ENCODE data around the gene PRDM11. TPM values are rescaled to one million over a fixed set of nuclear protein-coding genes. Genes with fewer than 3 reads are reported as not detected.
A peak's percentile ranks its signal among the peaks of the same experiment; 100 is the strongest.

Gene PRDM11
- total RNA-seq, 1 donor from 2014 or later = 7.9 TPM

GRCh38 chr11:45141631-45142030 is 4.8 kb upstream of the PRDM11 start:
- no peak for DNase-seq (ENCODE audit: low read depth in 2 of 2)

- no peak for DNase-seq (ENCODE audit: low read depth in 2 of 2)
Observed at GRCh38 chr11:45142241-45143055, 4.0 kb upstream of the PRDM11 start.

DNA sequence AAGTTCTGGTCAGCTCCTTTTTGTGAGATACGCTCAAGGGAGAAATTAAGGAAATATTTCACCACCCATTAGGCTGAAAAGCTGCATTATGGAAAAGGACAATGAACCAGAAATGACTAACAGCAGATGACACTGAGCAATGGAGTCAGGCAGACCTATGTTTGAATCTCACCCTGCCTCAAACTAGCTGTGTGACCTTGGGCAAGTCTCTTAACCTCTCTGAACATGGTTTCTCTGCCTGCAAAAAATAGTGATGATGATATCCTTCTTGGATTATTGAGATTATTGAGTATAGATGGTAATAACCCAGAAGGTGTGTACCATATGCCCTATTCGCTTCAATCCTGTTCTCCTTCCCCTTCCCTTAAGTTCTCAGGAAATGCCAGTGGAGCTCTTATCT is 2.9 kb upstream of the PRDM11 start:
- no peak for DNase-seq (ENCODE audit: low read depth in 2 of 2)

- DNase-seq (ENCODE audit: low read depth in 2 of 2) = no peak
Observed at GRCh38 chr11:45144126-45145082, 2.0 kb upstream of the PRDM11 start.

- no peak for DNase-seq (ENCODE audit: low read depth in 2 of 2)
Observed at GRCh38 chr11:45145083-45145378, 1.4 kb upstream of the PRDM11 start.

DNA sequence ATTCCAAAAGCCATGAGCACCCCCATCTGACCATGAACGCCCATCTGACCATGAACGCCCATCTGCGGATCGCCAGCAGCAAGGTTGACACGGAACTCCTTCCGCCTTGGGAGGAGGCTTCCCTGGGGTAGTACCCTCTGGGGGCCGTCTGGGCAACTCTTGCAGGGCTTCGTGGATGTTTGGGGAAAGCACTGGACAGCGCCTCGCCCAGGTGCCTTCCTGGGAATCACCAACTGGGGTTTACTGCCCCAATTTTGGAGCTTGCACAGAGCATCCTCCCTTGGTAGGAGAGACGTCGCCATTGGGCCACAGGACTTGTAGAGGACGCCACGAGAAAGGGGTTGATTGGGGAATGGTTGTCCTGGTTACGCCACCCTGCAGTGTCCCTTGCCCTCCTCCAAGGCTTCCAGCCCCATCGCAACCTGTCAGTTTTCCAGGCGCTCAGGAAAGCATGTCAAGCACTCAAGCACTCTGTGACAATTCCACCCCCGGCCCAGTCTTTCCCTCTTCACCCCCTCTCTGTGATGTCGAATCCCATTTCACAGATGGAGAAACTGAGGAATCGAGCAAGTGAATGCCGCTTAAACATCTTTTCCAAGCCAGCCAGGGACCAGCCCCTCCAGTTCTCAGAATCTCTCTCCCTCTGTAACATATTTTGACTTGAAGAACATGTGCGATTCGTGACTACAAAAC is 914 bp upstream of the PRDM11 start:
- peak; percentile 29 to 47 for DNase-seq (ENCODE audit: low read depth in 2 of 2)

- DNase-seq (ENCODE audit: low read depth in 2 of 2) = peak; percentile 96 to 97
Observed at GRCh38 chr11:45147017-45147728, 734 bp downstream of the PRDM11 start.

DNA sequence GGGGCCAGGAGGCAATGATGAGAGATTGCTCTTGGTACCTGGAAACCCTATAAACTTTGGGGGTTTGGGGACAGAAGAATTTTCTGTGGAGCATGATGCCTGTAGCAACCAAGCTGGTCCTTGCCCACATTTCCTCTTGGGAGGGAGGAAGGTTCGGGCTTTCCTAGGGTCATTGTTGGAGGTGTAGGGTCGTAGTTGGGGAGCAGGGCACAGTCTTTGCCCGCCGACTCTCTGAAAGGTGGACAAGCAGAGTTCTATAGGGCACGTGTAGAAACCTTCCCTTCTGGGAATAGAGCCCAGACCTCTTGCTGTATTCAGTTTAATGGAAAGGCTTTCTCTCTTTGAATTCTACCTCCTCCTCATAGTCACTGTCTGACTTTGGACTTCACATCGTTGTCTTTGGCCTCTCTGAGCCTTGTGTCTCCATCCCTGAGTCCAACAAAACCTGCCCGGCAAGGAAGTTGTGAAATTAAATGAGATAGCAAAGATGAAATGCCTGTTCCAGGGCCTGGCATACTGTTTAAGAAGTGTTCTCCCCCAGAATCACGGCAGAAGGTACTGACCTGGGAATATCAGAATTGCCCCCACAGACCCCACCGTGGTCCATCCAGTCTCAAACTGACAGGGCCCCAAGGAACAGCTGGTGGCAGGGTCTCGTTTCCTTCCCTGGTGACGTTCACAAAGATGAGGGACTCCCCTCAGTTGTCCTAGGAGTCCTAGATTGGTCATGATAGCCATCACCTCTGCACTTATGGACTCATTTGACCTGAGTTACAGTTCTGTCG is 1.6 kb downstream of the PRDM11 start:
- DNase-seq (ENCODE audit: low read depth in 2 of 2) = no peak

DNA sequence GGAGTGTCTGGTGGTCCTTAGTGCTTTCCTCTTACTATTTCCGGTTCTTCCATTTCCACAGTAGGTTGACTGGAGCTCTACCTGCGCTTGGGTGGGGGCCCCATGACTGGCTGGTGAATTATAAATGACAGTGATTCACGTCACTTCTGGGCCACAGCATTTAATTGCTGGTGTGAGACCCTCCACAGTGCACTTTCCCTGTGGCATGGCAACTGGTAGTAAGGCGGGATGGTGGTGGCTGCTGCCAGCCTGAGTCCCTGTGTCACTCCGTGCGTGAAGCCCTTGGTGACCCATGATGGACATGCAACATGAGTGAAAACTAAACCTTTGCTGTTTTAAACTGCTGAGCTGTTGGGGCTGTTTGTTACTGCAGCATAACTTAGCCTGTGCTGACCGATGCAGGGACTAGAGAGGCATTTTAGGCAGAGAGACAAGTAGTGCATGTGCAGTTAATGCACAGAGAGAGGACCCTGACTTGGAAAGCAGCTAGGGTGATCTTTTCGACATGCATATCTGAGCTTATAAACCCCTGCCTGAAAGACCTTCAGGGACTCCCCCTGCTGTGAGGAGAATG is 3.1 kb downstream of the PRDM11 start:
- DNase-seq (ENCODE audit: low read depth in 2 of 2) = no peak

- no peak for DNase-seq (ENCODE audit: low read depth in 2 of 2)
Observed at GRCh38 chr11:45150301-45150700, 3.9 kb downstream of the PRDM11 start.

DNA sequence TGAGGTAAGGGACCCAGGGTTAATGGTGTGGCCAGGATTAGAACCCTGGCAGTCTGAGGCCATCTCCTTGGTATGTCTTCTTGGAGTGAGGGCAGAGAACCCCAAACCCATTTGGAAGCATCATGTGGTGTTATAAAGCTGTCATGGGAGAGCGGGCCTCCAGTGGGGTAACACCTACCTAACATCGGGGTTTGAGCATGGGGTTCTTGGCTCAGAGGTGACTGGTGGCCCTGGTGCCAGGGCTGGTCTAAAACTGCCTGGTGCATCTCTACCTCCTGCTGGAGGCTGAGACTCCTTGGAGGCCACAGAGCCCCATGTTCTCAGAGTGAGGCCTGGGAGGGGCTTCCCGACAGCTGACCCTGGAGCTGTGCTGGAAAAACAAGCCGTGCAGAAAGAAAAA is 4.5 kb downstream of the PRDM11 start:
- DNase-seq (ENCODE audit: low read depth in 2 of 2) = no peak

DNA sequence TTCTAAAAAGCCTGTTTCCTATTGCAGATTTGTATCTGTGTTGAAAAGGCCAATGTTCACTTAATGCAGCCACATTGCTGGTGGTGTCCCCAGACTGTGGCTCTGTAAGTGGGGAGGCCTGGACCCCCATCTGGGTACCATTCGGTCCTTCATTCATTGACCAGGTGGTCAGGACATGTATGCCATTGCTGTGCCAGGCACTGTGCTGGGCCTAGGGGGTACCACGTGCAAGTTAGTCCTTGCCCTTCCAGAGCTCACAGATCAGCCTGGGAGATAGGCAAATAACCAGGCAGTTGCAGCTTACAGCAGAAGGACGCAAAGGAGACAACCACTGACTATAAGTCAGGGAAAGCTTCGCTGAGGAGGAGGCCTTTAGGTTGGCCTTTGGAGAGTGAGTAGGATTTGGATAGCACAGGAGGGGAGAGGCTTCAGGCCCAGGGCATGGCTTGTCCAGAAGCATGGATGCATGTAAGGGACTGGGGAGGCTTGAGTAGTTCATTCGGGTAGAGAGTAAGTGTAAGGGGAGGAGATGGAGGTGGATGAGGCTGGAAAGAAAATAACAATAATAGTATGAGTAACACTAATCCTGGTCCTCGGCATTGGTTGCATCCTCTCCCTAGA is 5.0 kb downstream of the PRDM11 start:
- DNase-seq (ENCODE audit: low read depth in 2 of 2) = no peak

DNA sequence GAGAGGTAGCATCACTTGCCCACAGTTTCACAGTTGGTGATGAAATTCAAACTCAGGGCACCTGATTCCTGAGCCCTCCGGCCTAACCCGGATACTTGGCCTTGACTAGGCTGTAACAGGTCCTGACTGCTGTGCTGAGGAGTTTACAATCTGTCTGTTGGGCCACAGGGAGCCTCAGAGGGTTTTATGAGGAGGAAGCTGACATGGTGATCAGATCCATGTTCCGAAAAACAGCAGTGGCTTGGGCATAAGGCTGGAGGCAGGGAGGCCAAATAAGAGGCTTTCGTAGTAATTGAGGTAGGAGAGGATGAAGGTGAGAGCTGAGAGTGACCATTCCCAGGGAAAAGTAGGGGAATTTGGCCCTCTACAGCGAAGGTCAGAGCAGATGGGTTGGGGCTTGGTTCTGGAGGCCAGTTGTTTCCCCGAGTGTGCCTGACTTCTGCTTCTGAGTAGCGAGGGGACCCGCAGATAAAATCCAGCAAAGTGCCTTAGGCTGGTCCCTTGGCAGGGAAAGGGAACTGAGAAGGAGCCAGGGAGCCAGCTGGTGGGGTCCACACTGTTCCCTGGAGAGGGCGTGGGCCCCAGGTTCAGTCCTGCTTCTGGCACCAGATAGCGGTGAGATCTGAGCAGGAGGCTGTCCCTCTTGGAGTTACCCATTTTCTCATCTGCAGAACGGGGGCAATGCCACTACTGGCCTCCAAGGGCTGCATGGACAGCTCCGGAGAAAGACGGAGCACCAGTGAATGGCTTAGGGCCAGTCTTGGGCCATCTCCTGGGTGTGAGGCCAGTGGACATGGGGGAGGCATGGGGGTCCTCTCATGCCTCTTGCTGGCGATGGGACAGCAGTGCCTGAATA is 6.5 kb downstream of the PRDM11 start:
- no peak for DNase-seq (ENCODE audit: low read depth in 2 of 2)

GRCh38 chr11:45154276-45154675 is 7.8 kb downstream of the PRDM11 start:
- no peak for DNase-seq (ENCODE audit: low read depth in 2 of 2)

DNA sequence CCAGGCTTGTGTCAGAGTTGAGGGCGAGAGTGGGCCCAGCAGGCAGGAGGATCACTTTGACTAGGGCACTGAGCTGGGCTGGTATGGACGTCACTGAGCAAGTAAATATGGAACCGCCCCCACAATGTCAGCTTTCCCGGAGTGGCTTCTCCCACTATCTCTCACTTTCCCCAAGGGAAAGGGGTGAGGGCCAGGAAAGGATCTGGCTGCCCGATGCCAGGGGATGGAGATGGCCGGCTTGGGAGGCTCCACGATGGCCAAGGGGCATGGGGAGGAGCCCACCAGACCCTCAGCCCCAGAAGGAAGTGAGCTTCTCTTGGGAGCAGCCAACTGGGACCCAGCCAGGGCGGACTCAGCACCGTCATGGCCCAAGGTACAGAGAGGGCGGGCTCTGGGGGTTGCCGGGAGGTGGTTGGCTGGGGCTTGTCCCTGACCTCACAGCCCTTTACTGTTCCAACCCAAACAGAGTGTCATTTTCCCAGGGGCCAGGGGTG is 8.7 kb downstream of the PRDM11 start:
- no peak for DNase-seq (ENCODE audit: low read depth in 2 of 2)

DNA sequence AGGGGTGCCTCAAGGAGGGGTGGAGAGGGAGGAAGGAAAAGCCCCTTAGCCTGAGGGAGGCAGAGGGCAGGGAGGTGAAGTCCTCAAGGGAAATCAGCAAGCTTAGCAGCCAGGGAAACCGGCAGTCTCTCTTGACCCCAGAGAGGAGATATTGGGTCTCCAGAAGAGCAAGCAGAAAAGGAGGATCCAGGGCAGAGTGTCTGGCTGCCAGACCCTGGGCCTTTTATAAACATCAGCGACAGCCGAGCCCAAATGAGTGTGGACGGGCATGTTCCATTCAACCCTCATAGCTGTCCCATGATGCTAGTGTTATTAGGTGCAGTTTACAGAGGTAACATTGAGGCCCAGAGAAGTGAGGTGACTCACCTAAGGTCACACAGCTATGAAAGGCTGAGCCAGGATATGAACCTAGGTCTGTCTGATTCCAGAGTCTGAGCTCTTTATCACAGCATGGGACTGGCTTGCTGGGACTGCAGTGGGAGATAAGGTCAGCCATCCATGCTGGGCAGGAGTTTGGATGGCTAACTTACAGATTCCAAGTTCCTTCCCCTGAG is 9.3 kb downstream of the PRDM11 start:
- no peak for DNase-seq (ENCODE audit: low read depth in 2 of 2)

DNA sequence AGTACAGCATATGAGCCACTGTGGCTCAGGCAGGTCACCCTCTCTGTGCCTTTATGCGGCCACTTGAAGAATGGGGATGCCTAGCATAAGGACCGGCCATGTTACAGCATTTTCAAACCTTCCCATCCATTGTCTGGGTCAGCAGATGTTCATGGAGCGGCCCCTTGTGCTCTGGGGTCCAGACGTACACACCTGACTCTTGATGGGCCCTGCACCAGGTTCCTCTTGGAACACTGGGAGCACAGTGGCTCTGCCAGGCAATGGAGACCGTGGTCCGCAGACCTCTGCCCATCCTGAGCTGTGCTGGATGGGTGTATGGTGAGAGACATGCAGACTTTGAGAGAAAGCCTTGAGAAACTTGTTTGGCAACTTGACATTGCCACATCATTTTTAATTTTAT is 9.8 kb downstream of the PRDM11 start:
- no peak for DNase-seq (ENCODE audit: low read depth in 2 of 2)

DNA sequence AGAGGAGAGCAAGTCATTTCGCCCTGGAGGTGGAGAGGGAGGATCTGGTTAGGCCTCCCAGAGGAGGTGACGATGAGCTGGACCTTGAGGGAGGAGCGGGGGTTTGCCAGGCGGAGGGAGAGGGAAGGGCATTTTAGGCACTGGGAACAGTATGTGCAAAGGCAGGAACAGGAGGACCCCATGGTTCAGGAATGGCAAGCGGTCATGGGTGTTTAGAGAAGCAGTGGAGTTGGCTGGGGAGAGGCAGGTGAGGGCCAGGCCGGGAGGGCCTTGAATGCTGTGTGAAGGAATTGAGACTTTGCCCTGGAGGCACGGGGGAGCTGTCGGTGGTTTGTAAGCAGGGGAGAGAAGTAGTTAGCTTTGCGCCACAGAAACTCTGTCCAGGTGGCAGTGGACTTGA is 10.3 kb downstream of the PRDM11 start:
- DNase-seq (ENCODE audit: low read depth in 2 of 2) = no peak
